Stimulated activated CD4-positive, alpha-beta T cell treated with anti-CD3 and anti-CD28 coated beads, Interleukin-4, amount 100 ng/mL, for 4 hours (primary cell): ENCODE data around the gene PLAGL2.
"Not testable (repeated sequence)": the region's sequence is repeated elsewhere in the genome, so short reads cannot be mapped to it uniquely, and the experiment has no call there.

Experiments used
- DNase-seq, 2 experiments: peaks; one replicate each; pipeline ENCODE4 v3.0.0-alpha.2; 2020

PLAGL2 gene

GRCh38 chr20:32207626-32208498 lies at the start of gene PLAGL2, which contains the start of gene POFUT1:
TSS of gene PLAGL2 (minus strand) at chr20:32207743. CDS start at chr20:32202178, 5,565 bp downstream.
TSS of gene POFUT1 (plus strand) at chr20:32207880. CDS start at chr20:32207942, 62 bp downstream.
- peak; percentile 87 to 92 for DNase-seq

- DNase-seq, result peak; percentile 73 to 85
Measured at GRCh38 chr20:32252189-32252588, 44.6 kb upstream of the PLAGL2 start.

- DNase-seq, result no peak
Measured at GRCh38 chr20:32251470-32251869, 43.9 kb upstream of the PLAGL2 start.

GRCh38 chr20:32249030-32249738 lies 41.6 kb upstream of the PLAGL2 start:
- peak in 1 of 2 experiments; percentile 34 for DNase-seq

GRCh38 chr20:32248043-32248442 lies 40.5 kb upstream of the PLAGL2 start:
- no peak for DNase-seq

GRCh38 chr20:32246208-32246607 lies 38.7 kb upstream of the PLAGL2 start:
- not testable (repeated sequence) for DNase-seq

GRCh38 chr20:32244959-32245358 lies 37.4 kb upstream of the PLAGL2 start:
- no peak for DNase-seq

GRCh38 chr20:32244150-32244823 lies 36.7 kb upstream of the PLAGL2 start:
- no peak for DNase-seq

GRCh38 chr20:32241807-32242206 lies 34.3 kb upstream of the PLAGL2 start:
- DNase-seq, result no peak

GRCh38 chr20:32240205-32240604 lies 32.7 kb upstream of the PLAGL2 start:
- no peak for DNase-seq

- DNase-seq, result no peak
Measured at GRCh38 chr20:32238483-32239425, 31.2 kb upstream of the PLAGL2 start.

GRCh38 chr20:32237419-32237818 lies 29.9 kb upstream of the PLAGL2 start:
- no peak for DNase-seq

- DNase-seq, result no peak
Measured at GRCh38 chr20:32236819-32237218, 29.3 kb upstream of the PLAGL2 start.

- DNase-seq, result no peak
Measured at GRCh38 chr20:32236048-32236533, 28.5 kb upstream of the PLAGL2 start.

GRCh38 chr20:32235331-32236047 lies 27.9 kb upstream of the PLAGL2 start:
- DNase-seq, result no peak

- no peak for DNase-seq
Measured at GRCh38 chr20:32234135-32234808, 26.7 kb upstream of the PLAGL2 start.

- DNase-seq, result no peak
Measured at GRCh38 chr20:32233286-32233685, 25.7 kb upstream of the PLAGL2 start.

- DNase-seq, result no peak
Measured at GRCh38 chr20:32232326-32232886, 24.9 kb upstream of the PLAGL2 start.

GRCh38 chr20:32231847-32232246 lies 24.3 kb upstream of the PLAGL2 start:
- peak; percentile 21 to 33 for DNase-seq

- DNase-seq, result no peak
Measured at GRCh38 chr20:32231245-32231644, 23.7 kb upstream of the PLAGL2 start.
